Lower leg skin (tissue), 3 donors: ENCODE results near the gene RIPOR2.
"Not testable (repeated sequence)": the region's sequence is repeated elsewhere in the genome, so short reads cannot be mapped to it uniquely, and the experiment has no call there.

Experiments used
- CTCF ChIP-seq, 3 donors: fragments of 450-650 bp; IDR thresholded peaks; one replicate each; pipeline ENCODE4 v1.5.1; 2016; ENCODE audit warnings: antibody characterized with exemption in 3 of 3, mild to moderate bottlenecking in 3 of 3, moderate library complexity in 2 of 3
- POLR2A ChIP-seq, 2 donors: fragments of 450-650 bp; IDR thresholded peaks; one replicate each; pipeline ENCODE4 v1.6.1; 2016 to 2017; ENCODE audit warnings: antibody characterized with exemption in 2 of 2, mild to moderate bottlenecking in 1 of 2, moderate library complexity in 1 of 2

- not testable (repeated sequence) for TF ChIP-seq CTCF, POLR2A (IDR thresholded peaks at IDR 0.05)
These were observed 170.6 kb downstream of the RIPOR2 start for GRCh38 chr6:24764833-24765828.
